Ecto neural progenitor cell (in vitro differentiated cells): ENCODE data around the gene PHACTR3.

Experiments used
- DNase-seq: peaks from one replicate; pipeline ENCODE4 v3.0.0-alpha.2; 2018; ENCODE audit warnings: low spot score

PHACTR3 gene

DNA sequence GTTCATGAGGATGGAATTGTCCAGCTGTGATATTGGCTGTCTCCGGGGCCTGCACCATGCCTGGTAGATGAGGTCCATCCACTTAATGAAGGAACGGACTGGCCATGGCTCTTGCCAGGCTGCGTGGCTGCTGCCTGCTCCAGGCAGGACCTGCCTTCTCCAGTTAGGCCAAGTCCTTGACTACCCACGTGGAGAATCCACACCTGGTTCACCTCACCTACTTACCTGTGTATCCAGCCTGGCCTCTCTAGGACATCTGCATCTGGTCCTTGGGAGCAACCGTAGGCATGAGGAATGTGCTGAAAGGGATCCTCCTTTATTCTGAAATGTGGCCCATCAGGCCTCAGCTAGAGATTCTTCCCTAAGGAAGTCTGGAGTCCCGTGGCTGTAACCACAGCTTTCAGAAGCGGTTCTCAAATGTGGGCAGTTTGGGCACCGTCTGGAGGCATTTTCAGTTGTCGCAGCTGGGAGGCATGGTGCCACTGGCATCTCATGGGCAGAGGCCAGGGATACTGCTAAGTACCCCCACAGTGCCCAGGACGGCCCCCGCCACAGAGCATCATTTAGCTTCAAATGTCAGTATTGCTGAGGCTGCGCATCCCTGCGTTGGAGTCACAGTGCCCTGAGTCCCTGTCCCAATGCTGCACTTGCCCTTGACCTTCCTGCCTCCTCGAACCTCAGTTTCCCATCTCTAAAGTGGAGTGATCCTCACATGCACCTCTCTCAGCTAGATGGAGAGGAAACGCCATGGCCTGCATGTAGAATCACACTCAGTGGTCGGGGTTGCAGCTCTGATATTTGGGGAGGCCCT lies 67.5 kb downstream of the PHACTR3 start:
- DNase-seq, result peak; percentile 23

- peak; percentile 23 for DNase-seq
Observed at GRCh38 chr20:59672576-59672975, 68.2 kb downstream of the PHACTR3 start.

GRCh38 chr20:59673288-59673997 lies 69.1 kb downstream of the PHACTR3 start:
- peak; percentile 35 for DNase-seq

GRCh38 chr20:59673998-59674445 lies 69.7 kb downstream of the PHACTR3 start:
- no peak for DNase-seq

DNA sequence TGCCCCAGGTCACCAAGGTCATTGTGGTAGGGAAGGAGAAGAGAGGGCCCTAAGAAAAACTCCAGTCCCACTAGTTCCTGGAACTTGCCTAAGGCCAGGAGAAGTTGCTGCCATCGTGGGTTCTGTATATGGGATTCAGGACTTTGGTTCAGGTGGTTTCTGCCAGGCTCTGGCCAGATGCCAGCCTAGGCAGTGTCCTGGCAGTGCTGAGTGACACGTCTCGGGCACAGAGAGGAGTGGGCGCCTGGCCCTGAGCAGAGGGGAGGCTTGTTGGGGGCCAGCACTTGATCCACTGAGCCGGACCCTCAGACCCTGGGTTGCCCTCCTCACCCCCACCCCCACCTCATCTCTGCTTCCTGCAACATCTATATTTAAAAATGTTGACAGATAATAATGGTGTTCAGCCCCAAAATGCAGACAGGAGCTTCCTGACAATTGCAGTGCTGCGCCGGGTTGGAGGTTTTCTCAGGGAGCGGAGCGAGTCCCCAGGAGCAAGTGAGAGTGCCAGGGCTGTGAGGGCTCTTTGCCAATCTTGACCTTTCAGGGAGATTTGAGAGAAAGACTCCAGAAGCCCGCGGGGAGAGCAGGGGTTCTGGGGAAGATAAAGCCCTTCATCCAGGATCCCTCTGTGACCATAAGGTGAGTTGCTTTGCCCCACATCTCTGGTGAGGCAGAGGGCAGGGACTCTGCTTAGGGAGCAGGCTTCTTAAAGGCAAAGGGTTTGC lies 71.9 kb downstream of the PHACTR3 start:
- peak; percentile 40 for DNase-seq

DNA sequence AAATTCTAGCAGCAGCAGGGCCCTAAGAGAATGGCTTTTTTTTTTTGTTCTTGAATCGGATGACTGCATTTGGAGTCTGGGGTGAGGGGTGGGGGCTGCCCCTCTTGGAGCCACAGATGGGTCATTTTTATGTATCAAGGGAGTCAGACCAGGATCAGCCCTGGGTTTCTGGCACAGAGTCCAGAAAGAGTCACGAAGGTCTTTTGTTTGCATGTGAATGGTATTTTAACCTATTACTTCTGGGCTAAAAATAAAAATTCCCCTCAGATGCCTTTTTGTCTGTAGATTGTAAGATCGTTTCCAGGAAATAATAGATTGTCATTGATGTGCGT lies 72.5 kb downstream of the PHACTR3 start:
- DNase-seq, result no peak

DNA sequence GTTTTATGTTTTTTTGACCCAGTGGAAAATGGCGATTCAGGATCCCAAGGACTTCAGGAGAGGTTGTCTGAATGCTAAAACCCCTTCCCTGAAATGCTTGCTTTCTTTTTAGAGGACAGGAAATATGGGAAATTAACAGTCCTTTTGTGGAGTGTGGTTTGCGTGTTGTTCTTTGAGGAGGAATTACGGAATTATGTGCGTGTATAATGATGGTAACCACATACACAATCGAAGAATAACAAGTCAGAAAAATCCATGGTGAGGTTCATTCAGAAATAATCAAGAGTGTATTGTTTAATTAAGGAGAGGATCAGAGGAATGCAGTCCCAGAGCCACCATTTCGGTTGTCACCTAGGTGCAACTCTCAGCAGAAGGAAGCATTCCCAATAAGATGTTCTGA lies 73.2 kb downstream of the PHACTR3 start:
- DNase-seq, result peak; percentile 5

GRCh38 chr20:59678288-59678687 lies 73.9 kb downstream of the PHACTR3 start:
- peak; percentile 17 for DNase-seq

- DNase-seq, result peak; percentile 16
Observed at GRCh38 chr20:59678951-59679350, 74.6 kb downstream of the PHACTR3 start.

GRCh38 chr20:59680148-59680650 lies 75.9 kb downstream of the PHACTR3 start:
- DNase-seq, result no peak

DNA sequence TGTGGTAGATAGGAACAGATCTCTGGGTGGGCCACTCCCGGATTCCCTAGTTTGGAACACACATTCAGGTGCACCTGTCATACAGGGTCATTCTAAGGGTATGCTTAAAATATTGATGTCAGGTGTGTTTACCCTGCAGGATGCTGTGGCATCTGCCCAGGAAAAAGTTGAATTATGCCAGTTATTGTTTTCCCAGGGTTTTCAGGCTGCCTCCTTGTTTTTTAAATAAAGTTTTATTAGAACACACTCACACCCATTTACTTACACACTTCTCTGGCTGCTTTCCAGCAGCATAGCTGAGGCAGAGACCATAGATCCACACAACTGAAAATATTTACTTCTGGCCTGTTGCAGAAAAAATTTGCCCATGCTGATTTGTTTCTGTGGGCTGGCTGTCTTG lies 76.5 kb downstream of the PHACTR3 start:
- DNase-seq, result no peak

DNA sequence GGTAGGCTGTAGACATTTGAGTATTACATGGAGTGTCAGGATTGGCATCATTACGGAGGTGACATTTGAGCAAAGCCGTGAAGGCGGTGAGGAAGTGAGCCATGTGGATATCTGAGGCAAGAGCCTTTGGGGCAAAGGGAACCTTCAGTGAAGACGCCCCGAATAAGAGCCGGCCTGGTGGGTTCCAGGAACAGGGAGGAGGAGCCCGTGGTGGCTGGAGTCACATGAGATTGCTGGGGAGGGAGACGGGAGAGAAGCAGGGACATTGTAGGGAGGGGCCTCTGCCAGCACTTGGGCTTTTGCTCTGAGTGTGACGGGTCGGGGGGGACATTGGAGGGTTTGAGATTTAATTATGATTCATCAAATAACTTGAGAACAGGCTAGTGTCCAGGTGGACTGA lies 78.3 kb downstream of the PHACTR3 start:
- no peak for DNase-seq

DNA sequence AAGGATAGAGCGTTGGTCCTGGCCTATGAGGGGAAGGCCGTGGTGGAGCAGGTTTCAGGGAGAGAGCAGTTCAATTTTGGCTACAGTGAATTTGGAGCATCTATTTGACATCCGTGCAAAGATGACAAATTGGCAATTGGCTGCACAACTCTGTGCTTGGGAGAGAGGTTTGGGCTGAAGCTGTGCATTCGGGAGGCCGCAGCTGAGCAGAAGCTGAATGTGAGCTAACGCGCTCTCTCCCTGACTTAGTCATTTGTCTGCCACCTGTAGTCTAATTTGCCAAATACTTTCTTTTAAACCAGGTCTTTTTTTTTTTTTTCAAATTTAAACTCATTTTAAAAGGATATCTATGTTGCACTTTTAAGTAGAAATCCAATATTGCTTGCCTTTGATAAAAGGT lies 78.8 kb downstream of the PHACTR3 start:
- no peak for DNase-seq

GRCh38 chr20:59684685-59685242 lies 80.4 kb downstream of the PHACTR3 start:
- no peak for DNase-seq

DNA sequence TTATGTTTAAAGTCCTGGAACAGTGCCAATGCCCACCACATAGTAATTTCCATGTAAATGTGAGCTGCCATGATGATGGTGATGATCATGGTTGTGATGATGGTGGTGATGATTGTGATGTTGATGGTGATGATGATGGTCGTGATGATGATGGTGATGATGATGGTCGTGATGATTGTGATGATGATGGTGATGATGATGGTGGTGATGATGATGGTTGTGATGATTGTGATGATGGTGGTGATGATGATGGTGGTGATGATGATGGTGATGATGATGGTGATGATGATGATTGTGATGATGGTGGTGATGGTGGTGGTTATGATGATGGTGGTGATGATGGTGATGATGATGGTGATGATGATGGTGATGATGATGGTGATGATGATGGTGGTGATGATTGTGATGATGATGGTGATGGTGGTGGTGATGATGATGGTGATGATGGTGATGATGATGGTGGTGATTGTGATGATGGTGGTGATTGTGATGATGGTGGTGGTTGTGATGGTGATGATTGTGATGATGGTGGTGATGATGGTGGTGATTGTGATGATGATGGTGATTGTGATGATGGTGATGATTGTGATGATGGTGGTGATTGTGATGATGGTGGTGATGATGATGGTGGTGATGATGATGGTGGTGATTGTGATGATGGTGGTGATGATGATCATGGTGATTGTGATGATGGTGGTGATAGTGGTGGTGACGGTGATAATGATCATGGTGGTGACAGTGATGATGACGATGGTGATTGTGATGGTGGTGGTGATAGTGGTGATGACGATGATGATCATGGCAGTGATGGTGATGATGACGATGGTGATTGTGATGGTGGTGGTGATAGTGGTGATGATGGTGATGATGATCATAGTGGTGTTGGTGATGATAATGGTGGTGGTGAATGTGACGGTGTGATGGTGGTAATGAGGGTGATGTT lies 82.3 kb downstream of the PHACTR3 start:
- DNase-seq, result no peak

GRCh38 chr20:59688356-59688755 lies 84.0 kb downstream of the PHACTR3 start:
- no peak for DNase-seq

DNA sequence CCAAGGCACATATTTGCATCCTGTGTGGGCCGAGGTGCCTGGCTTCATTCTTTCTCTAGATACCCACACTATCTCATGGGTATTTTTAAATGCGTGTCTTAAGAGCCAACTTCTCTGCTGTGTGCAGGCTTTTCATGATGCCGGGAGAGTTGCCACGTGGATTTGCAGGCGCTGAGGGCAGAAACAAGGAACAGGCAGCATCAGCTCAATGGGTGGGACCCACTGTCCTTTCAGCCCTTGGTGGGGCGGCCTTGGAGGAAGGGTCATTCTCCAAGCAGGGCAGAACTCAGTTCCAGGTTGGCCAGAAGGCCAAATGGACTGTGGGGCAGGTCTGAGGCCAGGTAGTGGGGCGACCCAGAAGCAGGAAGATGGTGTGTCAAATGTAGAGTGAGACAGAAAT lies 84.7 kb downstream of the PHACTR3 start:
- no peak for DNase-seq

- DNase-seq, result no peak
Observed at GRCh38 chr20:59690101-59690500, 85.8 kb downstream of the PHACTR3 start.

DNA sequence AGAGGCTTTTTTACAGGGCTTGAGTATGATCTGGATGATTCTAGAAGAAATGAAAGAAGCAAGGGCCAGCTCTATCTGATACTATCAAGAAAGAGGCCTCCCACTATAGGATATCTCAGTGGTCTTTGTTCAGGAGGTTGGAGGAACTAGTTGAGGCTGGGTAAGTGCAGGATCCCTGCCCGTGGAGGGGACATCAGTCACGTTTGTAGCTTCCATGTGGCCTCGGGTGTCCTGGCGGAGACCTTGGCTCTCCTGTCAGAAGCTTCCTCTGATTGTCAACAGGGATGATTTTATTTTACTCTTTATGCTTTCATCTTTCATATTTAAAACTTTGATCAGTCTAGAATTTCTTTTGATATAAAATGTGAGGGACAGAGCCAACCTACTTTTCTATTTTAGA lies 86.6 kb downstream of the PHACTR3 start:
- no peak for DNase-seq

GRCh38 chr20:59692139-59692538 lies 87.8 kb downstream of the PHACTR3 start:
- no peak for DNase-seq

DNA sequence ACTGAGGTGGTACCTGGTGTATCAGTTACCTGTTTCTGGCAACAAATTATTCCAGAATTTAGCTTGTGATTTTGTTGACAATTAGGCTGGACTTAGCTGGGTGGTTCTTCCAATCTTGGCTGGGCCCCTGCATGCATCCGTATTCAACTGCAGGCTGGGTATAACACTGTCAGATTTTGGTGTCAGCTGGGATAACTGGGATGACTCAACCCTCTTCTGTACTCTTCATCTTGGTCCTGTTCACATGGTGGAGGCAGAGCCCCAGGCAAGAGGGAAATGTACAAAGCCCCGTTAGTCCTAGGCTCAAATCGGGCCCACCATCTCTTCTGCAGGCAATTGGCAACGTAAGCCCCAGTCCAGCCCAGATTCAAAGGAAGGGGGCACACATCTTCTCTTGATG lies 89.2 kb downstream of the PHACTR3 start:
- no peak for DNase-seq
